ENCODE data around the gene GNG4. TPM values are rescaled to one million over a fixed set of nuclear protein-coding genes. Genes with fewer than 3 reads are reported as not detected.

Gene GNG4
- total and polyA plus RNA-seq, 2 of the 4 experiments (the other 2 are of a cell fraction) = 0.18 to 0.29 TPM

- no peak overlapping the region for H3K27ac ChIP-seq (ENCODE audit: insufficient read depth, low read length)
- POLR2A ChIA-PET (ENCODE audit: unreplicated experiment) = no interaction called here
- no peak overlapping the region for H3K56ac ChIP-seq (ENCODE audit: extremely low read depth, insufficient read depth, low read length)
- dilution Hi-C loops (cut with HindIII; ENCODE audit: low sequenced_read_pairs, unreplicated experiment) (no loop called here), in situ Hi-C loops (cut with MboI; ENCODE audit: low sequenced_read_pairs) (no loop called here), intact Hi-C loops (cut with micrococcal nuclease) (no loop called here)
- no peak overlapping the region for H2BK5ac ChIP-seq (ENCODE audit: low read depth, low read length, poor library complexity, severe bottlenecking)
- H3K4me3 ChIP-seq (ENCODE audit: insufficient read depth, low read depth, low read length) = no peak overlapping the region
- peak overlapping the region; percentile 81; the same call in 1 of the 2 replicates for H3K4ac ChIP-seq (ENCODE audit: low read depth, low read length)
- TF ChIP-seq NFE2L2 (IDR thresholded peaks at IDR 0.05; ENCODE audit: low read depth, low read length) (no peak), CEBPB (IDR thresholded peaks at IDR 0.05; ENCODE audit: low read depth, low read length) (no peak), RCOR1 (IDR thresholded peaks at IDR 0.05; ENCODE audit: insufficient replicate concordance, low read length) (no peak), ELK1 (IDR thresholded peaks at IDR 0.05; ENCODE audit: borderline replicate concordance, low read depth, low read length) (no peak), USF2 (IDR thresholded peaks at IDR 0.05; ENCODE audit: low read depth, low read length) (no peak), FOS (IDR thresholded peaks at IDR 0.05; ENCODE audit: low read depth, low read length) (no peak), CHD1 (IDR thresholded peaks at IDR 0.05; ENCODE audit: low read depth, low read length) (no peak), POLR2A (IDR thresholded peaks at IDR 0.05; ENCODE audit: low read depth, low read length) (no peak), RAD21 (IDR thresholded peaks at IDR 0.05; ENCODE audit: low read length) (no peak), SMC3 (IDR thresholded peaks at IDR 0.05; ENCODE audit: low read depth, low read length) (no peak), MAZ (IDR thresholded peaks at IDR 0.05; ENCODE audit: borderline replicate concordance, low read depth, low read length) (no peak), BHLHE40 (IDR thresholded peaks at IDR 0.05; ENCODE audit: low read depth, low read length) (no peak), MXI1 (IDR thresholded peaks at IDR 0.05; ENCODE audit: borderline replicate concordance, low read depth, low read length) (no peak), CTCF (conservative IDR thresholded peaks at IDR 0.05; ENCODE audit: low read depth, low read length) (no peak), MAFK (IDR thresholded peaks at IDR 0.05; ENCODE audit: low read depth, low read length) (no peak), RFX5 (IDR thresholded peaks at IDR 0.05; ENCODE audit: low read depth, low read length) (no peak)
- no peaks in the 10 kb centered on the region for H3K9me3 ChIP-seq (ENCODE audit: control insufficient read depth, insufficient read depth, low read length)
- H3K9ac ChIP-seq (ENCODE audit: low read depth, low read length) = no peak overlapping the region
- H3K4me2 ChIP-seq (ENCODE audit: low read depth, low read length) = no peak overlapping the region
- no peak overlapping the region for H3K23ac ChIP-seq (ENCODE audit: low read depth, low read length)
- no peak overlapping the region for H2BK15ac ChIP-seq (ENCODE audit: low read depth, low read length)
- peak overlapping the region; percentile 37 for H2AK9ac ChIP-seq (replicated peaks; ENCODE audit: low read depth, low read length, poor library complexity)
- peaks cover 6% of the 10 kb centered on the region; the same call in 1 of the 2 replicates for H3K9me1 ChIP-seq (ENCODE audit: insufficient read depth, low read length)
- peak overlapping the region; percentile 78; the same call in 1 of the 2 replicates for H2BK120ac ChIP-seq (ENCODE audit: low read depth, low read length)
- H2AFZ ChIP-seq (replicated peaks; ENCODE audit: low read length, poor library complexity) = no peak overlapping the region
- H3K36me3 ChIP-seq (ENCODE audit: control insufficient read depth, insufficient read depth, low read length) = no peaks in the 10 kb centered on the region
- H4K20me1 ChIP-seq (ENCODE audit: insufficient read depth, low read length) = no peaks in the 10 kb centered on the region
- H3K27me3 ChIP-seq (ENCODE audit: control insufficient read depth, insufficient read depth, low read length) = peaks cover 8% of the 10 kb centered on the region; the same call in 1 of the 2 replicates
- H4K5ac ChIP-seq (ENCODE audit: low read depth, low read length) = no peak overlapping the region
- CTCF ChIA-PET = no interaction called here
- 88% methylated on average over 5 of the region's 9 CpGs; no CpG with 5 or more reads in 1 of the 2 experiments for WGBS, 2 experiments (ENCODE audit: extremely low coverage in 2 of 2, insufficient read length in 1 of 2)
- no TSS peak for BruUV-seq (replicated peaks)
- H3K14ac ChIP-seq (replicated peaks; ENCODE audit: low read depth, low read length) = no peak overlapping the region
- H3K79me1 ChIP-seq (ENCODE audit: low read depth in 1 of 2, low read length in 2 of 2) = no peaks in the 10 kb centered on the region
- no peak overlapping the region for H4K8ac ChIP-seq (ENCODE audit: low read depth in 2 of 2, low read length in 2 of 2)
- peaks cover 3% of the 10 kb centered on the region for H3K4me1 ChIP-seq (ENCODE audit: control insufficient read depth, insufficient read depth, low read length)
- H4K91ac ChIP-seq (ENCODE audit: insufficient read depth, low read depth, low read length) = no peak overlapping the region
- H3K18ac ChIP-seq (ENCODE audit: low read depth, low read length) = no peak overlapping the region
- H2BK20ac ChIP-seq (ENCODE audit: low read depth, low read length) = no peak overlapping the region
- no peak for ATAC-seq (ENCODE audit: low read depth)
- H2AK5ac ChIP-seq (ENCODE audit: low read depth, low read length) = peak overlapping the region; percentile 50; the same call in 1 of the 2 replicates
- no peak for DNase-seq
Observed at GRCh38 chr1:235588156-235588555, 61.4 kb downstream of the GNG4 start.
